ENCODE results near the gene NKAIN2. TPM values are rescaled to one million over a fixed set of nuclear protein-coding genes. Genes with fewer than 3 reads are reported as not detected.

Gene NKAIN2
- total and polyA plus RNA-seq, 7 donors = under 0.01 to 4.4 (median 0.75) TPM; not detected in 1

- intact Hi-C loops (cut with DNase I) = no loop called here
- no peaks in the 10 kb centered on the region for H3K9me3 ChIP-seq
- no peak for DNase-seq
- WGBS, 2 donors = 58 to 70% methylated on average over 2 of the region's 2 CpGs
- H3K4me1 ChIP-seq = peaks cover 0 to 5% (median 0%) of the 10 kb centered on the region in 4 donors
- H3K27ac ChIP-seq = no peak overlapping the region
- H3K36me3 ChIP-seq = no peaks in the 10 kb centered on the region
- no peaks in the 10 kb centered on the region for H3K27me3 ChIP-seq
- TF ChIP-seq POLR2A (IDR thresholded peaks at IDR 0.05) (no peak), EP300 (IDR thresholded peaks at IDR 0.05) (no peak), POLR2AphosphoS5 (IDR thresholded peaks at IDR 0.05) (no peak), CTCF (IDR thresholded peaks at IDR 0.05) (no peak)
- no peak overlapping the region for H3K4me3 ChIP-seq
Measured at GRCh38 chr6:124057461-124057860, 253.8 kb downstream of the NKAIN2 start.

DNA sequence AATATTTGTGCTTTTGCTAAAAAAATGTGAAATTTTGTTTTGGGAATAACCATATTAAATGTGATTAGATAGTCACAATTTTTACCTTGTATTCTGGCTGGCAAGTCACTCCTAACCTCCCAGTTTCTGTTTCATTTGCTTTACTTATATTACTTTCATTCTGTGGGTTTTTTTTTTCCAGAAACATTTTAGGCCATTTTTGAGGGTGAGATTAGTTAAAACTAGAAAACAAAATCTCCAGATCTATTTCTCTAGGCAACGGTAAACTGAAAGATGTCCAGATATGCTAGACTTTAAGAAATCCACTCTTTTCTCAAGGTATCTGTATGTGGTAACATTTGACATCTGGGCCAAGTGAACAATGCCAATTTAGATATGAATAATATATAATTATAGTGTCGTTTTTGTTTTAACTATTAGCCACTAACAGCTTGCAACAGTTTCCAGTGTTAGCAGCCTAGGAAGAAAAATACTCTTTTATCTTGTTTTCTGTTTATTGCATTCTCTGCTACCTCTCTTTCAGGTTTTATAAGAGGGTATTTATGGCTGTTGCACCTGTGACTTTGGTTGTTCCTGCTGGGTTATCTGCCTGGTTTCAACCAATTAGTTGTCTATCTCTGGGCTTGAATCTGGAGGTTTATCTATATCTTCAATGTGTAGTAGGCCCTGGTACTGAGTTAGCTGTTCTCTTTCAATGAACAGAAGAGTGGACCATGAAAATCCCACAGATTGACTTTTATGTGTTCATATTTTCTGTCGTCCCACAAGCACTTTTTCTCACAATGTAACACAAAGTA lies 260.9 kb downstream of the NKAIN2 start:
- intact Hi-C loops (cut with DNase I) = no loop called here
- 61 to 76% methylated on average over 3 of the region's 3 CpGs for WGBS, 2 donors
- no peak for DNase-seq

DNA sequence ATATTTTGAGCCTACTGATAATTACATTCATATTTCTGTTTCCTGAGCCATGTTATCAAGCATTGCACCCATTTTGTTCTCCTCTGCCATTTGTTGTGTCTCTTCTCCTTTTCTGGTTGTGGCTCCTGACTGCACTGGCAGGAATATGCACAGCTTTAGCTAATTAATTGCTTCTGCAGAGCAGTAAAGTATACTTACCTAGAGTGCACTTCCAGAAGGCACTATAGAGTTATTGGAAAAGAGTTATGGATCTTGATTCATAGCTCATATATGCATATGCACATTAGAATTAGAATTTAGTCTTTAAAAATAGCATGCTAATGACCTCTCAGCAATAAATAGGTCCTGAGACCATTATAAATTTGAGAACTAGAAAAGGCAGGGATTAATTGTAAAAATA lies 262.6 kb downstream of the NKAIN2 start:
- Histone ChIP-seq H3K27ac (no peak overlapping the region), H3K27me3 (no peaks in the 10 kb centered on the region), H3K4me3 (no peak overlapping the region), H3K36me3 (no peaks in the 10 kb centered on the region), H3K4me1 (peaks cover 0 to 1% (median 0%) of the 10 kb centered on the region in 4 donors), H3K9me3 (no peaks in the 10 kb centered on the region)
- intact Hi-C loops (cut with DNase I) = no loop called here
- TF ChIP-seq POLR2A (IDR thresholded peaks at IDR 0.05) (no peak), CTCF (IDR thresholded peaks at IDR 0.05) (no peak), POLR2AphosphoS5 (IDR thresholded peaks at IDR 0.05) (no peak), EP300 (IDR thresholded peaks at IDR 0.05) (no peak)
- no peak for DNase-seq

More for the DNA sequence above, 260.9 kb downstream of the NKAIN2 start:
- no peaks in the 10 kb centered on the region for H3K36me3 ChIP-seq
- no peak overlapping the region for H3K4me3 ChIP-seq
- no peak overlapping the region for H3K27ac ChIP-seq
- H3K9me3 ChIP-seq = no peaks in the 10 kb centered on the region
- peaks cover 0 to 1% (median 0%) of the 10 kb centered on the region in 4 donors for H3K4me1 ChIP-seq
- TF ChIP-seq POLR2AphosphoS5 (IDR thresholded peaks at IDR 0.05) (no peak), EP300 (IDR thresholded peaks at IDR 0.05) (no peak), POLR2A (IDR thresholded peaks at IDR 0.05) (no peak), CTCF (IDR thresholded peaks at IDR 0.05) (no peak)
- no peaks in the 10 kb centered on the region for H3K27me3 ChIP-seq

- H3K27ac ChIP-seq = no peak overlapping the region
- H3K4me3 ChIP-seq = no peak overlapping the region
- no peaks in the 10 kb centered on the region for H3K27me3 ChIP-seq
- no peak for DNase-seq
- WGBS, 2 donors = 67 to 79% methylated on average over 6 of the region's 6 CpGs
- TF ChIP-seq POLR2A (IDR thresholded peaks at IDR 0.05) (no peak), CTCF (IDR thresholded peaks at IDR 0.05) (no peak), POLR2AphosphoS5 (IDR thresholded peaks at IDR 0.05) (no peak), EP300 (IDR thresholded peaks at IDR 0.05) (no peak)
- peaks cover 0 to 1% (median 0%) of the 10 kb centered on the region in 4 donors for H3K4me1 ChIP-seq
- no peaks in the 10 kb centered on the region for H3K36me3 ChIP-seq
- no peaks in the 10 kb centered on the region for H3K9me3 ChIP-seq
- intact Hi-C loops (cut with DNase I) = no loop called here
Measured at GRCh38 chr6:124066946-124067552, 263.4 kb downstream of the NKAIN2 start.

Data from sigmoid colon (tissue), 7 donors.